GM12878 (cell line): Measurements from ENCODE around the gene DUSP12. TPM values are rescaled to one million over a fixed set of nuclear protein-coding genes. Genes with fewer than 3 reads are reported as not detected.

Experiments used
- ATF2 ChIP-seq: IDR thresholded peaks from 2 replicates; pipeline ENCODE4 v1.6.1; 2012; ENCODE audit warnings: low read length, inconsistent platforms
- CEBPB ChIP-seq, 2 experiments: fragments of 150-350 bp in 1 of 2; IDR thresholded peaks; 2 replicates each; pipeline ENCODE4 v1.6.1; 2012 to 2014; ENCODE audit warnings: low read depth in 2 of 2, low read length in 2 of 2, borderline replicate concordance in 1 of 2, inconsistent platforms in 1 of 2
- CHD2 ChIP-seq: IDR thresholded peaks from 2 replicates; pipeline ENCODE4 v1.6.1; 2011; ENCODE audit warnings: low read depth, low read length, improper control_type of control experiment, borderline replicate concordance
- DPF2 ChIP-seq: fragments of 450-650 bp; IDR thresholded peaks from 2 replicates; pipeline ENCODE4 v1.6.1; 2017; ENCODE audit warnings: mild to moderate bottlenecking
- ELK1 ChIP-seq: IDR thresholded peaks from 2 replicates; pipeline ENCODE4 v1.6.1; 2012; ENCODE audit warnings: low read depth, low read length, improper control_type of control experiment
- HCFC1 ChIP-seq: fragments of 150-350 bp; IDR thresholded peaks from 2 replicates; pipeline ENCODE4 v1.6.1; 2014; ENCODE audit warnings: low read length
- HDAC6 ChIP-seq: fragments of 200-600 bp; sonication (generic); IDR thresholded peaks from one replicate; pipeline ENCODE4 v1.8.0; 2017; ENCODE audit warnings: antibody characterized with exemption; ENCODE audit not compliant: unreplicated experiment
- MXI1 ChIP-seq: fragments of 150-350 bp; IDR thresholded peaks from 2 replicates; pipeline ENCODE4 v1.6.1; 2011; ENCODE audit warnings: low read depth, mild to moderate bottlenecking, inconsistent platforms, low read length, improper control_type of control experiment
- POLR2A ChIP-seq: IDR thresholded peaks from 2 replicates; pipeline ENCODE4 v1.6.1; 2011; ENCODE audit warnings: low read depth, mild to moderate bottlenecking, low read length
- REST ChIP-seq: IDR thresholded peaks from 2 replicates; pipeline ENCODE4 v1.6.1; 2012; ENCODE audit warnings: mild to moderate bottlenecking, low read depth, low read length
- SMARCA5 ChIP-seq: fragments of 450-650 bp; IDR thresholded peaks from 2 replicates; pipeline ENCODE4 v1.6.1; 2017; ENCODE audit warnings: mild to moderate bottlenecking
- WRNIP1 ChIP-seq: IDR thresholded peaks from 2 replicates; pipeline ENCODE4 v1.6.1; 2011; ENCODE audit warnings: low read depth, low read length, improper control_type of control experiment, borderline replicate concordance
- polyA plus RNA-seq, 11 experiments: library from polyadenylated mRNA; depleted of rRNA in 4 of 11; unstranded in 6 of 11; stranded (reverse) in 5 of 11; fragments of >200 nt; fragmentation: Nextera tagmentation in 4 of 11; fragmentation: Illumina TruSeq in 1 of 11; extraction: Ambion mirVana in 4 of 11; extraction: Trizol in 1 of 11; gene quantifications; 1 replicate in 1 of 11; 2 replicates in 10 of 11; pipeline versions ENCODE4 v1.2.1 to v1.2.3, GENCODE V29; 2011 to 2016; ENCODE audit warnings: inconsistent platforms in 2 of 11, missing spikeins in 2 of 11, low read depth in 1 of 11
- total RNA-seq, 4 experiments: library from RNA; depleted of rRNA in 3 of 4; stranded (reverse); fragments of >200 nt in 3 of 4; fragmentation: Illumina TruSeq in 1 of 4; extraction: Trizol in 1 of 4; gene quantifications; 2 replicates each; pipeline versions ENCODE4 v1.2.1 to v1.2.3, GENCODE V29; 2013 to 2021
- TF ChIP-seq, protein P1 (sequence below): fragments of 150-350 bp; IDR thresholded peaks from 2 replicates; pipeline ENCODE4 v1.6.1; 2016; ENCODE audit warnings: low read depth, low read length
- TF ChIP-seq, protein P2 (sequence below): fragments of 450-650 bp; IDR thresholded peaks from 2 replicates; pipeline ENCODE4 v1.6.1; 2016; ENCODE audit warnings: mild to moderate bottlenecking
- TF ChIP-seq, protein P3 (sequence below): fragments of 450-650 bp; IDR thresholded peaks from 2 replicates; pipeline ENCODE4 v1.6.1; 2017; ENCODE audit warnings: mild to moderate bottlenecking, moderate library complexity

The DUSP12 gene
- total and polyA plus RNA-seq, 10 of the 15 experiments (the other 5 are each of a cell fraction or from before 2014, with no cell fraction given): 7.0 to 51.5 (median 35.4) TPM

DNA sequence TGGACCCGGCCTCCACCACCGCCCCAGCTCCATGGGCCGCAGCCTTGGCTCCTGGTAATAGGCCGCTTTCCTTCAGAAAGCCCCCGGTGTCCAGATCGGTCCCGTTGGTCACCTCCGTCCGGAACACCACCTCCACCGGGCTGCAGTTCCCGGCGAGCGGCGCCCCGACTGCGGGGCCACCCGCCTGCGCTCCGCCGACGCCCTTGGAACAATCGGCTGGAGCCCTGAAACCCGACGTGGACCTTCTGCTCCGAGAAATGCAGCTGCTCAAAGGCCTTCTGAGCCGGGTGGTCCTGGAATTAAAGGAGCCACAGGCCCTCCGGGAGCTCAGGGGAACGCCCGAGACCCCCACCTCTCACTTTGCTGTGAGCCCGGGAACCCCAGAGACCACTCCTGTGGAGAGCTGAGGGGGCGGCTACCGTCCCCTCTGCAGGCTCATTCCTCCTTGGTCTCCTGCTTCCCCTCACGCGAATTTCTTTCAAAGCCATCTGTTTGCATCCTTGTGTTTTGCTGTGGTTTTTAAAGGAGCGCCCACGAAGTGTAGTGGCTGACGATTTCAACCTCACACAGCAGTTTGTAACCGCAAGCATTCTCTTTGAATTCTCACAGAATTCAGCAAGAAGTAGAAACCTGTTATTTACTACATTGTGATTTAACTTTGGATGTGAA lies 22.2 kb upstream of the DUSP12 start (continued):
- TF ChIP-seq, protein P1, sequence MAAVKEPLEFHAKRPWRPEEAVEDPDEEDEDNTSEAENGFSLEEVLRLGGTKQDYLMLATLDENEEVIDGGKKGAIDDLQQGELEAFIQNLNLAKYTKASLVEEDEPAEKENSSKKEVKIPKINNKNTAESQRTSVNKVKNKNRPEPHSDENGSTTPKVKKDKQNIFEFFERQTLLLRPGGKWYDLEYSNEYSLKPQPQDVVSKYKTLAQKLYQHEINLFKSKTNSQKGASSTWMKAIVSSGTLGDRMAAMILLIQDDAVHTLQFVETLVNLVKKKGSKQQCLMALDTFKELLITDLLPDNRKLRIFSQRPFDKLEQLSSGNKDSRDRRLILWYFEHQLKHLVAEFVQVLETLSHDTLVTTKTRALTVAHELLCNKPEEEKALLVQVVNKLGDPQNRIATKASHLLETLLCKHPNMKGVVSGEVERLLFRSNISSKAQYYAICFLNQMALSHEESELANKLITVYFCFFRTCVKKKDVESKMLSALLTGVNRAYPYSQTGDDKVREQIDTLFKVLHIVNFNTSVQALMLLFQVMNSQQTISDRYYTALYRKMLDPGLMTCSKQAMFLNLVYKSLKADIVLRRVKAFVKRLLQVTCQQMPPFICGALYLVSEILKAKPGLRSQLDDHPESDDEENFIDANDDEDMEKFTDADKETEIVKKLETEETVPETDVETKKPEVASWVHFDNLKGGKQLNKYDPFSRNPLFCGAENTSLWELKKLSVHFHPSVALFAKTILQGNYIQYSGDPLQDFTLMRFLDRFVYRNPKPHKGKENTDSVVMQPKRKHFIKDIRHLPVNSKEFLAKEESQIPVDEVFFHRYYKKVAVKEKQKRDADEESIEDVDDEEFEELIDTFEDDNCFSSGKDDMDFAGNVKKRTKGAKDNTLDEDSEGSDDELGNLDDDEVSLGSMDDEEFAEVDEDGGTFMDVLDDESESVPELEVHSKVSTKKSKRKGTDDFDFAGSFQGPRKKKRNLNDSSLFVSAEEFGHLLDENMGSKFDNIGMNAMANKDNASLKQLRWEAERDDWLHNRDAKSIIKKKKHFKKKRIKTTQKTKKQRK: no peak
- no peak for TF ChIP-seq HDAC6
- TF ChIP-seq REST: no peak
- TF ChIP-seq DPF2: no peak; the same call in none of the 2 replicates
- TF ChIP-seq WRNIP1: no peak
- no peak for TF ChIP-seq ELK1
- TF ChIP-seq POLR2A: no peak
- no peak for TF ChIP-seq ATF2
- TF ChIP-seq MXI1: peak; percentile 76
- no peak for TF ChIP-seq CEBPB (IDR thresholded peaks at IDR 0.05; ENCODE audit: borderline replicate concordance in 1 of 2, low read depth in 2 of 2, low read length in 2 of 2)
- TF ChIP-seq, protein P2, sequence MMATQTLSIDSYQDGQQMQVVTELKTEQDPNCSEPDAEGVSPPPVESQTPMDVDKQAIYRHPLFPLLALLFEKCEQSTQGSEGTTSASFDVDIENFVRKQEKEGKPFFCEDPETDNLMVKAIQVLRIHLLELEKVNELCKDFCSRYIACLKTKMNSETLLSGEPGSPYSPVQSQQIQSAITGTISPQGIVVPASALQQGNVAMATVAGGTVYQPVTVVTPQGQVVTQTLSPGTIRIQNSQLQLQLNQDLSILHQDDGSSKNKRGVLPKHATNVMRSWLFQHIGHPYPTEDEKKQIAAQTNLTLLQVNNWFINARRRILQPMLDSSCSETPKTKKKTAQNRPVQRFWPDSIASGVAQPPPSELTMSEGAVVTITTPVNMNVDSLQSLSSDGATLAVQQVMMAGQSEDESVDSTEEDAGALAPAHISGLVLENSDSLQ: no peak
- TF ChIP-seq HCFC1: no peak
- no peak for TF ChIP-seq SMARCA5
- no peak for TF ChIP-seq CHD2
- TF ChIP-seq, protein P3, sequence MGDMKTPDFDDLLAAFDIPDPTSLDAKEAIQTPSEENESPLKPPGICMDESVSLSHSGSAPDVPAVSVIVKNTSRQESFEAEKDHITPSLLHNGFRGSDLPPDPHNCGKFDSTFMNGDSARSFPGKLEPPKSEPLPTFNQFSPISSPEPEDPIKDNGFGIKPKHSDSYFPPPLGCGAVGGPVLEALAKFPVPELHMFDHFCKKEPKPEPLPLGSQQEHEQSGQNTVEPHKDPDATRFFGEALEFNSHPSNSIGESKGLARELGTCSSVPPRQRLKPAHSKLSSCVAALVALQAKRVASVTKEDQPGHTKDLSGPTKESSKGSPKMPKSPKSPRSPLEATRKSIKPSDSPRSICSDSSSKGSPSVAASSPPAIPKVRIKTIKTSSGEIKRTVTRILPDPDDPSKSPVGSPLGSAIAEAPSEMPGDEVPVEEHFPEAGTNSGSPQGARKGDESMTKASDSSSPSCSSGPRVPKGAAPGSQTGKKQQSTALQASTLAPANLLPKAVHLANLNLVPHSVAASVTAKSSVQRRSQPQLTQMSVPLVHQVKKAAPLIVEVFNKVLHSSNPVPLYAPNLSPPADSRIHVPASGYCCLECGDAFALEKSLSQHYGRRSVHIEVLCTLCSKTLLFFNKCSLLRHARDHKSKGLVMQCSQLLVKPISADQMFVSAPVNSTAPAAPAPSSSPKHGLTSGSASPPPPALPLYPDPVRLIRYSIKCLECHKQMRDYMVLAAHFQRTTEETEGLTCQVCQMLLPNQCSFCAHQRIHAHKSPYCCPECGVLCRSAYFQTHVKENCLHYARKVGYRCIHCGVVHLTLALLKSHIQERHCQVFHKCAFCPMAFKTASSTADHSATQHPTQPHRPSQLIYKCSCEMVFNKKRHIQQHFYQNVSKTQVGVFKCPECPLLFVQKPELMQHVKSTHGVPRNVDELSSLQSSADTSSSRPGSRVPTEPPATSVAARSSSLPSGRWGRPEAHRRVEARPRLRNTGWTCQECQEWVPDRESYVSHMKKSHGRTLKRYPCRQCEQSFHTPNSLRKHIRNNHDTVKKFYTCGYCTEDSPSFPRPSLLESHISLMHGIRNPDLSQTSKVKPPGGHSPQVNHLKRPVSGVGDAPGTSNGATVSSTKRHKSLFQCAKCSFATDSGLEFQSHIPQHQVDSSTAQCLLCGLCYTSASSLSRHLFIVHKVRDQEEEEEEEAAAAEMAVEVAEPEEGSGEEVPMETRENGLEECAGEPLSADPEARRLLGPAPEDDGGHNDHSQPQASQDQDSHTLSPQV: no peak
